Endothelial cell (in vitro differentiated cells): ENCODE data around the gene RGS3. TPM values are rescaled to one million over a fixed set of nuclear protein-coding genes. Genes with fewer than 3 reads are reported as not detected.

ENCODE experiments used
- DNase-seq: peaks from one replicate; pipeline ENCODE4 v3.0.0; 2021; ENCODE audit warnings: low spot score
- H3K27ac Mint-ChIP-seq: one replicate; pipeline ENCODE4 v1.8.0; 2021; ENCODE audit warnings: mixed read lengths, inconsistent platforms; ENCODE audit not compliant: unreplicated experiment
- H3K27me3 Mint-ChIP-seq: one replicate; pipeline ENCODE4 v1.8.0; 2021; ENCODE audit warnings: mild to moderate bottlenecking, moderate library complexity, mixed read lengths, inconsistent platforms; ENCODE audit not compliant: unreplicated experiment
- H3K36me3 Mint-ChIP-seq: one replicate; pipeline ENCODE4 v1.8.0; 2021; ENCODE audit warnings: mild to moderate bottlenecking, low read depth, mixed read lengths, inconsistent platforms; ENCODE audit not compliant: unreplicated experiment
- H3K4me1 Mint-ChIP-seq: one replicate; pipeline ENCODE4 v1.8.0; 2021; ENCODE audit warnings: mild to moderate bottlenecking, mixed read lengths, inconsistent platforms; ENCODE audit not compliant: unreplicated experiment
- H3K4me3 Mint-ChIP-seq: one replicate; pipeline ENCODE4 v1.8.0; 2021; ENCODE audit warnings: mild to moderate bottlenecking, mixed read lengths, inconsistent platforms; ENCODE audit not compliant: unreplicated experiment
- H3K9me3 Mint-ChIP-seq: one replicate; pipeline ENCODE4 v1.8.0; 2021; ENCODE audit warnings: mixed read lengths, inconsistent platforms; ENCODE audit not compliant: unreplicated experiment
- CTCF ChIP-seq: fragments of 200-600 bp; sonication (generic); IDR thresholded peaks from one replicate; pipeline ENCODE4 v1.5.0; 2021; ENCODE audit warnings: antibody characterized with exemption; ENCODE audit not compliant: unreplicated experiment
- total RNA-seq: library from RNA; stranded (reverse); fragmentation: NEBNext Ultra II Directional; extraction: Animal tissue kit (Norgen Biotek cat#: 25700); gene quantifications from one replicate; pipeline ENCODE4 v1.2.1, GENCODE V29; 2021; ENCODE audit not compliant: unreplicated experiment

RGS3 gene
- total RNA-seq, 1 donor from 2014 or later, result 474 TPM

- DNase-seq, result no peak
- peaks cover 54% of the 10 kb centered on the region for H3K4me1 Mint-ChIP-seq
- peak overlapping the region; percentile 84 for H3K4me3 Mint-ChIP-seq
- no peaks in the 10 kb centered on the region for H3K9me3 Mint-ChIP-seq
- peaks cover 68% of the 10 kb centered on the region for H3K36me3 Mint-ChIP-seq
- peak overlapping the region; percentile 84 for H3K27ac Mint-ChIP-seq
- peaks cover 43% of the 10 kb centered on the region for H3K27me3 Mint-ChIP-seq
- no peak for TF ChIP-seq CTCF
Measured at GRCh38 chr9:113537229-113537810, 73.8 kb downstream of the RGS3 start.

- Mint-ChIP-seq H3K4me1 (peaks cover 62% of the 10 kb centered on the region), H3K36me3 (peaks cover 72% of the 10 kb centered on the region), H3K27ac (no peak overlapping the region), H3K4me3 (peak overlapping the region; percentile 84), H3K27me3 (peaks cover 48% of the 10 kb centered on the region), H3K9me3 (no peaks in the 10 kb centered on the region)
- TF ChIP-seq CTCF, result no peak
- DNase-seq, result no peak
Measured at GRCh38 chr9:113538131-113538530, 74.6 kb downstream of the RGS3 start.

GRCh38 chr9:113538701-113539430, 75.3 kb downstream of the RGS3 start:
- Mint-ChIP-seq H3K9me3 (no peaks in the 10 kb centered on the region), H3K27me3 (peaks cover 48% of the 10 kb centered on the region), H3K27ac (peak overlapping the region; percentile 38), H3K4me1 (peaks cover 69% of the 10 kb centered on the region), H3K36me3 (peaks cover 74% of the 10 kb centered on the region), H3K4me3 (peak overlapping the region; percentile 66)
- DNase-seq, result no peak
- no peak for TF ChIP-seq CTCF

GRCh38 chr9:113540466-113540865, 76.9 kb downstream of the RGS3 start:
- H3K27me3 Mint-ChIP-seq, result peaks cover 49% of the 10 kb centered on the region

More at GRCh38 chr9:113540466-113540865, 76.9 kb downstream of the RGS3 start:
- TF ChIP-seq CTCF, result no peak
- Mint-ChIP-seq H3K4me1 (peaks cover 81% of the 10 kb centered on the region), H3K9me3 (no peaks in the 10 kb centered on the region), H3K36me3 (peaks cover 83% of the 10 kb centered on the region), H3K27ac (peak overlapping the region; percentile 72), H3K4me3 (peak overlapping the region; percentile 67)
- no peak for DNase-seq
